ENCODE results near the gene OR10V1. TPM values are rescaled to one million over a fixed set of nuclear protein-coding genes. Genes with fewer than 3 reads are reported as not detected.

Gene OR10V1
- total and polyA plus RNA-seq, 9 of the 15 experiments (the other 6 are each of a cell fraction or from before 2014, with no cell fraction given): not detected

DNA sequence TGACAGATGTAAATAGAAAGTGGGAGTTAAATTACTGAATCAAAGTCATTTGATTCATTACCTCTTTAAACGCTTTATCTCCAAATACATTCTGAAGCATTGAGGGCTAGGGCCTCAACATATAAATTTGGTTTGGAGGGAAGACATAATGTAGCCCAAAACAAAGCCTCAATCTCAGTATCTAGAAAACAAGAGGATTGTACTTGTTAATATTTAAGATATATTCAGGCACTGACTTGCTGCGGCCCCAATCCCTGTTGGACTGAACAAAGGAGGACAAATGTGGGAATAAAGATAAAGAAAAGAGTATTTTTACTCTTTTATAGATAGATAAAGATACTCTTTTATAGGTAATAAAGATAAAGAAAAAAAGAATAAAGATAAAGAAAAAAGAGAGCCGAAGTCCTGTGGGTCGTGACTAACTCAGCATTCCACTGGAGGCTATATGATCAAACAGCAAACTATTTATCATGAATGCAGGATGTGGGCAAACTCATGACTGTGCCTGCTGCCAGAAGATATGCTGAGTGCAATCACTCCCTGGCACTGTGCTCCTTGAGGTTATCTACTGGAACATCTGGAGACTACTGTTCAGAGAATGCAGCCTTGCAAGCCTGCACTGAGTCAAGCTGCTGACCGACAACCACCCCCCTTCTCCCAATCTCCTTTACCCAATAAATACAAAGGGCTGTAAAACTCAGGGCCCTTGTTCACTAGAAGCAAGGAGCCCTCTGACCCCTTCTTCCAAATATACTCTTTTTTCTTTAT lies 6.9 kb downstream of the OR10V1 start (continued):
- TF ChIP-seq, protein P1, sequence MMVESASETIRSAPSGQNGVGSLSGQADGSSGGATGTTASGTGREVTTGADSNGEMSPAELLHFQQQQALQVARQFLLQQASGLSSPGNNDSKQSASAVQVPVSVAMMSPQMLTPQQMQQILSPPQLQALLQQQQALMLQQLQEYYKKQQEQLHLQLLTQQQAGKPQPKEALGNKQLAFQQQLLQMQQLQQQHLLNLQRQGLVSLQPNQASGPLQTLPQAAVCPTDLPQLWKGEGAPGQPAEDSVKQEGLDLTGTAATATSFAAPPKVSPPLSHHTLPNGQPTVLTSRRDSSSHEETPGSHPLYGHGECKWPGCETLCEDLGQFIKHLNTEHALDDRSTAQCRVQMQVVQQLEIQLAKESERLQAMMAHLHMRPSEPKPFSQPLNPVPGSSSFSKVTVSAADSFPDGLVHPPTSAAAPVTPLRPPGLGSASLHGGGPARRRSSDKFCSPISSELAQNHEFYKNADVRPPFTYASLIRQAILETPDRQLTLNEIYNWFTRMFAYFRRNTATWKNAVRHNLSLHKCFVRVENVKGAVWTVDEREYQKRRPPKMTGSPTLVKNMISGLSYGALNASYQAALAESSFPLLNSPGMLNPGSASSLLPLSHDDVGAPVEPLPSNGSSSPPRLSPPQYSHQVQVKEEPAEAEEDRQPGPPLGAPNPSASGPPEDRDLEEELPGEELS (CRISPR knock-in tag; IDR thresholded peaks at IDR 0.05; ENCODE audit: borderline replicate concordance): no peak
- no peak for TF ChIP-seq XRCC4 (IDR thresholded peaks at IDR 0.05; ENCODE audit: extremely low read depth, insufficient read depth, insufficient read length)
- TF ChIP-seq NEUROD1 (IDR thresholded peaks at IDR 0.05; ENCODE audit: borderline replicate concordance, low read depth, low read length, partially characterized antibody): peak; percentile 71
- peak; percentile 98 for TF ChIP-seq ZNF589 (CRISPR knock-in tag; IDR thresholded peaks at IDR 0.05; ENCODE audit: low read depth)
- peak; percentile 96 for TF ChIP-seq SMARCC2 (IDR thresholded peaks at IDR 0.05; ENCODE audit: low read depth)
- peak; percentile 99 for TF ChIP-seq TCF3 (CRISPR knock-in tag; IDR thresholded peaks at IDR 0.05)
- TF ChIP-seq KLF1 (tag; IDR thresholded peaks at IDR 0.05): no peak
- no peak for TF ChIP-seq NFE2L1 (tag; IDR thresholded peaks at IDR 0.05; ENCODE audit: borderline replicate concordance, low read depth)
- peak; percentile 70; the same call in 1 of the 2 replicates for TF ChIP-seq ATF4 (CRISPR knock-in tag; IDR thresholded peaks at IDR 0.05)
- TF ChIP-seq ARNT (IDR thresholded peaks at IDR 0.05): peak; percentile 83 to 88
- TF ChIP-seq ZNF583 (CRISPR knock-in tag; IDR thresholded peaks at IDR 0.05): peak; percentile 88
- TF ChIP-seq, protein P2, sequence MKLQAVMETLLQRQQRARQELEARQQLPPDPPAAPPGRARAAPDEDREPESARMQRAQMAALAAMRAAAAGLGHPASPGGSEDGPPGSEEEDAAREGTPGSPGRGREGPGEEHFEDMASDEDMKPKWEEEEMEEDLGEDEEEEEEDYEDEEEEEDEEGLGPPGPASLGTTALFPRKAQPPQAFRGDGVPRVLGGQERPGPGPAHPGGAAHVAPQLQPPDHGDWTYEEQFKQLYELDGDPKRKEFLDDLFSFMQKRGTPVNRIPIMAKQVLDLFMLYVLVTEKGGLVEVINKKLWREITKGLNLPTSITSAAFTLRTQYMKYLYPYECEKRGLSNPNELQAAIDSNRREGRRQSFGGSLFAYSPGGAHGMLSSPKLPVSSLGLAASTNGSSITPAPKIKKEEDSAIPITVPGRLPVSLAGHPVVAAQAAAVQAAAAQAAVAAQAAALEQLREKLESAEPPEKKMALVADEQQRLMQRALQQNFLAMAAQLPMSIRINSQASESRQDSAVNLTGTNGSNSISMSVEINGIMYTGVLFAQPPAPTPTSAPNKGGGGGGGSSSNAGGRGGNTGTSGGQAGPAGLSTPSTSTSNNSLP (IDR thresholded peaks at IDR 0.05; ENCODE audit: borderline replicate concordance, low read depth, low read length): 0 out of 2 replicates have a peak, but pooled peaks have one; percentile 58
- TF ChIP-seq ZNF444 (CRISPR knock-in tag; IDR thresholded peaks at IDR 0.05): 0 out of 2 replicates have a peak, but pooled peaks have one; percentile 21
- TF ChIP-seq NFATC3 (IDR thresholded peaks at IDR 0.05): 0 out of 2 replicates have a peak, but pooled peaks have one; percentile 47
- TF ChIP-seq SMAD4 (CRISPR knock-in tag; conservative IDR thresholded peaks at IDR 0.05): peak; percentile 95
- peak; percentile 96 for TF ChIP-seq ZNF766 (CRISPR knock-in tag; conservative IDR thresholded peaks at IDR 0.05)
- TF ChIP-seq RCOR1 (IDR thresholded peaks at IDR 0.05; ENCODE audit: borderline replicate concordance in 1 of 2, low read depth in 2 of 2, low read length in 2 of 2): peak; percentile 72 to 98; a peak in 3 of 4 replicates
- TF ChIP-seq CC2D1A (IDR thresholded peaks at IDR 0.05): peak; percentile 97
- TF ChIP-seq MITF (IDR thresholded peaks at IDR 0.05): peak; percentile 99
- TF ChIP-seq, protein P3, sequence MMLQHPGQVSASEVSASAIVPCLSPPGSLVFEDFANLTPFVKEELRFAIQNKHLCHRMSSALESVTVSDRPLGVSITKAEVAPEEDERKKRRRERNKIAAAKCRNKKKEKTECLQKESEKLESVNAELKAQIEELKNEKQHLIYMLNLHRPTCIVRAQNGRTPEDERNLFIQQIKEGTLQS (IDR thresholded peaks at IDR 0.05): peak; percentile 82
- TF ChIP-seq, protein P3 (CRISPR knock-in tag; conservative IDR thresholded peaks at IDR 0.05): no peak
